Kidney (tissue), 14 donors: ENCODE data around the gene HAO1. TPM values are rescaled to one million over a fixed set of nuclear protein-coding genes. Genes with fewer than 3 reads are reported as not detected.

Experiments
- DNase-seq, 5 donors: peaks; one replicate each; pipeline ENCODE4 v3.0.0-alpha.2; 2013 to 2020
- FAIRE-seq: peaks from 2 replicates; lab custom pipeline; 2012; peaks lifted over from hg19 to GRCh38; lab: Jason Lieb, UNC
- H3K27ac ChIP-seq, 2 donors: one replicate each; pipeline ENCODE4 v1.7.0; 2013; ENCODE audit warnings: low read depth in 2 of 2, low read length in 2 of 2, inconsistent platforms in 1 of 2
- H3K27me3 ChIP-seq: one replicate; pipeline ENCODE4 v1.7.1; 2013; ENCODE audit warnings: low read length, inconsistent platforms; ENCODE audit not compliant: control insufficient read depth, insufficient read depth
- H3K36me3 ChIP-seq, 3 donors: one replicate each; pipeline versions ENCODE4 v1.7.0 to v1.7.1; 2013; ENCODE audit warnings: low read length in 3 of 3, control low read depth in 1 of 3, inconsistent platforms in 1 of 3; ENCODE audit not compliant: insufficient read depth in 3 of 3, control insufficient read depth in 2 of 3
- H3K4me1 ChIP-seq, 3 donors: one replicate each; pipeline versions ENCODE4 v1.7.0 to v1.7.1; 2013; ENCODE audit warnings: low read length in 3 of 3, inconsistent platforms in 1 of 3, low read depth in 1 of 3; ENCODE audit not compliant: control insufficient read depth in 2 of 3, insufficient read depth in 2 of 3
- H3K4me3 ChIP-seq, 3 donors: one replicate each; pipeline versions ENCODE4 v1.7.0 to v1.8.1; 2013; ENCODE audit warnings: low read length in 3 of 3, control low read depth in 1 of 3, inconsistent platforms in 1 of 3
- H3K9ac ChIP-seq, 3 donors: one replicate each; pipeline versions ENCODE4 v1.7.0 to v1.7.1; 2013; ENCODE audit warnings: low read length in 3 of 3, control low read depth in 1 of 3, inconsistent platforms in 1 of 3
- H3K9me3 ChIP-seq, 3 donors: one replicate each; pipeline versions ENCODE4 v1.7.0 to v1.7.1; 2013; ENCODE audit warnings: low read length in 3 of 3, control low read depth in 1 of 3, inconsistent platforms in 1 of 3; ENCODE audit not compliant: control insufficient read depth in 2 of 3, insufficient read depth in 1 of 3
- CTCF ChIP-seq: IDR thresholded peaks from 3 replicates; pipeline ENCODE4 v1.5.1; 2012; ENCODE audit warnings: mild to moderate bottlenecking, moderate library complexity, borderline replicate concordance; ENCODE audit not compliant: insufficient read depth; ENCODE audit errors: extremely low read depth
- intact Hi-C: fragments of 100-400 bp; cut with DNase I; formaldehyde crosslinking; loops from one replicate; pipeline ENCODE4 v1.11.1; 2022
- polyA plus RNA-seq: library from polyadenylated mRNA; stranded (reverse); fragments of 350-450 nt; fragmentation: Illumina TruSeq; extraction: RNeasy Lipid Tissue Mini Kit (QIAGEN cat#74804); gene quantifications from one replicate; pipeline ENCODE4 v1.2.3, GENCODE V29; 2014; ENCODE audit warnings: low read depth, low replicate concordance; ENCODE audit not compliant: insufficient read depth
- total RNA-seq: library from RNA; stranded (reverse); fragmentation: NEBNext Ultra II Directional; extraction: Animal tissue kit (Norgen Biotek cat#: 25700); gene quantifications from one replicate; pipeline ENCODE4 v1.2.1, GENCODE V29; 2021
- donor health status: control.
- donor health status: control.
- donor health status: control.
- donor health status: control.
- donor health status: control.
- donor health status: DM: yes; HTN: yes; CAD: no.
- donor health status: Normal renal cell carcinoma (clear cell type).

The HAO1 gene
- total and polyA plus RNA-seq, 2 donors from 2014 or later: 0.86 TPM; not detected in 1

GRCh38 chr20:7893014-7893730 lies 47.1 kb downstream of the HAO1 start:
- Histone ChIP-seq H3K36me3 (no peaks in the 10 kb centered on the region), H3K4me1 (no peaks in the 10 kb centered on the region), H3K9me3 (no peaks in the 10 kb centered on the region), H3K27me3 (no peaks in the 10 kb centered on the region), H3K9ac (no peak overlapping the region), H3K4me3 (no peak overlapping the region), H3K27ac (no peak overlapping the region)
- FAIRE-seq (no peak), DNase-seq (no peak)
- intact Hi-C loops: no loop called here
- TF ChIP-seq CTCF: no peak

- Histone ChIP-seq H3K27me3 (no peaks in the 10 kb centered on the region), H3K4me3 (no peak overlapping the region), H3K27ac (no peak overlapping the region), H3K36me3 (no peaks in the 10 kb centered on the region), H3K9ac (no peak overlapping the region), H3K4me1 (no peaks in the 10 kb centered on the region), H3K9me3 (no peaks in the 10 kb centered on the region)
- intact Hi-C loops: no loop called here
- FAIRE-seq (no peak), DNase-seq (no peak)
- no peak for TF ChIP-seq CTCF
Measured at GRCh38 chr20:7891705-7892104, 48.6 kb downstream of the HAO1 start.

GRCh38 chr20:7889736-7890135 lies 50.5 kb downstream of the HAO1 start:
- Histone ChIP-seq H3K9ac (no peak overlapping the region), H3K9me3 (no peaks in the 10 kb centered on the region), H3K4me1 (no peaks in the 10 kb centered on the region), H3K27me3 (no peaks in the 10 kb centered on the region), H3K4me3 (no peak overlapping the region), H3K27ac (no peak overlapping the region), H3K36me3 (no peaks in the 10 kb centered on the region)
- TF ChIP-seq CTCF: no peak
- DNase-seq: no peak
- intact Hi-C loops: no loop called here
- no peak for FAIRE-seq
